ENCODE measurements around the gene COG3.
A peak's percentile ranks its signal among the peaks of the same experiment; 100 is the strongest.

The COG3 gene

DNA sequence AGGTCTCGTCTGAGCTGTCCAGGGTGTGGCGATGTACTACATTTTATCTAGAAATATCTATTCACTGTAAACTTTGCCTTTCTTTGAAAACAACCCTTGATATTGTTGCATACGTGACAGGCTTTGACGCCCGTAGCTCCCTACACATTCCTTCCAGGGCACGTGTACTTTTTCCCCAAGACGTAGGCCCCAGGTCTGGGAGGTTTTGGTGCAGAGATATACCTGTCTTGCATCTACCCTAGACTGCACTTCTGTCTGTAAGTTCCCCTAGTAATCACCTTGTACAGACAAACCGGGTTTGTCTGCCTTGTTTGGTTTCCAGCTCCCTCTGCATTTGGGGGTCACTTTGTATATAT is 81.6 kb downstream of the COG3 start:
- DNase-seq, result no peak

DNA sequence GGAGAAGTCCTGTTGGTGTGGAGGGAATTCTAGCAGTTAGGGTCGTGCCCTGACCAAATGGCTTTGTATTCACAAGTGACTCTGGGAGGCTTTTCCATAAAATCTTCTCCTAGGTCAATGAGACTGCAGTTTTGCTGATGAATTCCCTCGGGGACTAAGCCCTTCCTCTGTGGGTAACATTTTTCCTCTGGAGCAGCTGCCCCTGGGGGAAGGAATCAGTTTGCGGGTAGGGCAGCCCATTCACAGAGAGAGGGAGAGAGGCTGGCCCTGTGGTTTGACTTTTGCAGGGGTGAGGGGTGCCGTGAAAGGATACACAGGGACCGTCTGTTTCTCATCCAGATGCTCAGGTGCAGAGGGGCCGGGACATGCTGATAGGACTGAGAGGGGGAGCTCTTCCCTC is 83.5 kb downstream of the COG3 start:
- no peak for DNase-seq

DNA sequence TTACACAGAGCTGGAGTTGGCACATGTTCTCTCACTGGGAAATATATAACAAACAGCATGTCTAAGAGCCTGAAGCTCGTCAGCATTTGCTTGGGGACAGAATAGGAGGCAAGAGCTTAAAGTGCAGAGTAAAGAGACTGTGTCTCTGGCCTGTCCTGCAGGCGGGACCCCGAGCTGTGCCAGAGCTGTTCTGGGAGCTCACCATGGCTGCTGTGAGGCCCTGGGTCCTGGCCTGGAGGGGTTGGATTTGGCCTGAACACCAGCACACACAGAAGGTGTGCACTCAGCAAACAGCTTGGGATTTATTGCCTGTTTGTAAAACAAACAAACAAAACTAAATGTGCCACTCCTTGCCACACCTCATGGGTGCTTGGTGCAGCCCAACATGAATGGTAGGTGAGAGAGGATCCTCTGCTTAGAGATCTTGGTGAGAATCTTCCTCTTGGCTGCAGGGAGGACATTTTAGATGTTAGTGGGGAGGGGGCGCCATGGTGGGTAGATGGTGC is 89.9 kb downstream of the COG3 start:
- DNase-seq, result no peak

DNA sequence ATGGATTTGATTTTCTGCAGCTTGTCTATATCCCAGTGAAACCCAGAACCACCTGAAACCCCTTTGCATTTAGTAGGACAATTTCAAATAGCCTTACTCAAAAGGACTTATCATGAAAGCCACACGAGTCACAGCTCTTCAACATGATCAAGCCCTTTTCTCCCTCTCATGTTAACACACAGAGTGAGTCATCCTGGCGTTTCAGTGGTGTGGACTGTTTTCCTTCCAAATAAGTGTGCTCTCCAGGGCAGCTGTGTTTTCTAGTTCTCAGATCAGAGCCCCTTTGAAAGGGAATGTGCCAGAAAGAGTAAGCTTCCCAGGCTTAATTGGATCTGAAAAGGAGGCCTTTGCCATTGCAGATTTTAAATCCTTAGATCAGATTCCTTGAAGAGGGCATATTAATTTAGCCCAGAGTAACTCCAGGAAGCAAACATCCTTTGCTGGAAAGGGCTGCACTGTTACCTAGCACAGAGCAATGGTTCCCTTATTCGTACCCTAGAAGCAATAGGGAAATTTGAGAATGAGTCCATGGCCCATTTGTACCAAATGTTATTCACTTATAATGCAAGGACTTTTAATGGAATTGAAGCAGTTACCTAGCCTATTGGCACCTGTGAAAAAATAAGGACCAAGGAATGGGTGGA is 99.5 kb downstream of the COG3 start:
- DNase-seq, result peak; percentile 52

DNA sequence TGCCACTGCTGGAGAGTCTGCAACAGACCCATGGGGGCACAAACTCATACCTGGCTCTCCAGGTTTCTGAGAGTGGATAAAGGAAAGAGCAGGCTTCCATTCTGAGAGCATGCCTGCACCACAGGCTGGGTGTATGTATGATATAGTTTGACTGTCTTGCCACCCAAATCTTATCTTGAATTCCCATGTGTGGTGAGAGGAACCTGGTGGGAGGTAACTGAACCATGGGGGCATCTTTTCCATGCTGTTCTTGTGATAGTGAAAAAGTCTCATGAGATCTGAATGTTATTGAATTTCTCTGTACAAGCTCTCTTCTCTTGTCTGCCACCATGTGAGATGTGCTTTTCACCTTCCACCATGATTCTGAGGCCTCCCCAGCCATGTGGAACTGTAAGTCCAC is 100.6 kb downstream of the COG3 start:
- DNase-seq, result no peak

DNA sequence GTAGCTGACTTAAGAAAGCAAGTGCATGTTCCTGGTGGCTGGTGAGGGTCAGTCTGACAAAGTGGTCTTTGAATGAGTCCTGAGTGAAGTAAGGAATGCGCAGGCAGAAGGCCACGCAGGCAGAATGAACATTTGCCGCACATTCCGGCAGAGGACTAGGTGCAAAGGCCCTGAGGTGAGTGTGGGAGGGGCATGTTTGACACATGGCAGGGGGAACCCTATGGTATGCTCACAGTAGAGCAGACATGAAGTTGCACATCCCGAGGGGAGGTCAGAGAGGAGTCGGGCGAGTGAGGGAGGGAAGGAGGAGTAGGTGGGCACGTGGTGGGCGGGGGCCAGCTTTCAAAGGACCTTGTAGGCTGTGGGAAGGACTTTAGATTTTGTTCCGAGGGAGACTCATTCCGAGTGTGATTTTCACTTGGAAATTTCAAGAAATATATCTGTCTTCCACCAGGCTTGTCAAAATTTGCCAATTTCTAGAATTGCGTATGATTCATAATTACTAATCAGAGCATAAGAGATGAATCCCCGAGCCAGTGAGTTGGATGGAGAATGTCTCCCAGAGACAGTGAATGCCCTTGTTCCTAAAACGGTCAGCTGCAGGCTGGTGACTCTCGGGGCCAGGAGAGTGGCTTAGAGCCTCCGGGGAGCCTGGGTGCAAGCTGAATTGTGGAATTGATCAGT is 110.5 kb downstream of the COG3 start:
- DNase-seq, result no peak

DNA sequence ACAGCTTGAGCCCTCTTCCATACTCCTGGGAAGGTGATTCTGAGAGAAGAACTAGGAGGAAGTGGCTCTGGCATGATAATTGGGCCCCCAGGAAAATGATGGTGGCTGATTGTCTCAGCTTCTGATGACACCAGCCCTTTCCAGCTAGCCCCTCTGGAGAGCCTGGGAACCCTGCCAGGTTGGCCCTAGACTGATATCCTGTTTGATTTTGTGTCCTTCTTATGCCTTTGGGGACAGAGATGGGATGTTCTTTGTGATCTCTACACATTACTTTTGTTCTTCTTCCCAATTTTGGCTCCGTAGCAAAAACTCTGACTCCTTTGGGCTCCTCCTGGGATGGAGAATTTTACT is 111.1 kb downstream of the COG3 start:
- no peak for DNase-seq

DNA sequence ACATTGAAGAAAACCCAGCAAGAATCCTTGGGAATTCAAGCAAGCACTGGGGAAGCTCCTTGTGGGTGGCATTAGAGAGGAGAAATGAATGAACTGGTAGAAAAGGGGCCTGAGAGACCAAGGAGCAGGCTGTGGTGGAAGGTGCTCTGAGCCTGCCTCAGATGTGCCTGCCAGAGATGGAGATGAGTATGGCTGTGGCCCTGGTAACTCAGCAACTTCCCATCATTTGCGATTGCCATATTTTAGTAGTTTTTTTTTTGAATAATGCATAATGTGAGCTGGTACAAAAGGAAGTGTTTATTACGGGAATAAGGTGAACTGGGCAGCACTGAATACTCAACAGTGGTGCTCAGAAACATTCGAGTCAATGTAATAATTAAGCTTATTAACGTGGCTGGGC is 111.7 kb downstream of the COG3 start:
- DNase-seq, result no peak

DNA sequence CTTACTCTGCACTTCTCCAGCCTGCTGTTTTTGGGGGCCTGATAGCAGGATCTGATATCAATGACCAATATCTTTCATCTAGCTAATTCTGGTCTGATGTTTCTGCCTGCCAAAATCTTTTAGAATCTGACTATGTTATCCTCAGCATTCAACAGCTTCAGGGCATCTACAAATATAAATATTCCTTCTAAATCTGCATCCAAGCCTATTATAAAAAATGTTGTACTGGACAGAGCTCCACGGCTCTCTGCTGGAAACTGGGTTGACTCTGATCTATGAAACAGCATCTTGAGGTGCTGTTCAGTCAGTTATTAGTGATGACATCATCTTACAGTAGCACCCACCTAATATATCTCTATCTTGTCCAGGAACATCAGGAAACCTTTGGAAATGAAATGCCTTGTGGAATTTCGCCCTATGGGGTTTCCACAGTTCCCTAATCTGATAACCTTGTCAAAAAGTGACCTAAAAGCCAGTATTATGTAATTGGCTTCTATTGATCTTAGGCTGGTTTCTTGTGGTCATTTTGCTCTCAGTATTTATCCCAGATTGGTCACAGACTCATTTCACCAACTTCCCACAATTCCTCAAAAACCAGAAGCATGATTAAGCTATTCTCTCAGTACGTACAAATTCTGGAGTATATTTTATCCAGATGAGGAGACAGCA is 117.8 kb downstream of the COG3 start:
- DNase-seq, result no peak

DNA sequence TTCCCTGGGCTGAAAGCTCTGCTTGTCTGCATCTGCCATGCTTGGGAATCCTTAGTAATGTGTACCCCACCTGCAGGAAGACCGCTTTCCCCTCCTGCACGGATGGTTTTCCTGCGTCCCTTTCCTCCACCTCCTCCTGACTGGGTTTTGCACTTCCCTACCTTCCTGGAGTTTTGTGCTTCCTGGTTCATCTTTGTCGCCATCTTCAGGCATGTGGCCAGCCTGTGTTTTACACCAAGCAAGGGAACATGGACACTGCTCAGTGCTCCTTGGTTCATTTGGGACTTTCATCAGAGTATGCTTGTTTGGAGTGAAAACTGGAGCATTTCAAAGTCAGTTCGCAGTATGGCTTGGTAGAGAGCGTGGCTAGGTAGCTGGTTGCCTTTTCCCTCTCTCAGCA is 120.1 kb downstream of the COG3 start:
- peak; percentile 3 for DNase-seq
